Measurements from ENCODE around the gene FCHO2. TPM values are rescaled to one million over a fixed set of nuclear protein-coding genes. Genes with fewer than 3 reads are reported as not detected.
A peak's percentile ranks its signal among the peaks of the same experiment; 100 is the strongest.

Gene FCHO2
- total RNA-seq, 1 donor = 31.5 TPM

DNA sequence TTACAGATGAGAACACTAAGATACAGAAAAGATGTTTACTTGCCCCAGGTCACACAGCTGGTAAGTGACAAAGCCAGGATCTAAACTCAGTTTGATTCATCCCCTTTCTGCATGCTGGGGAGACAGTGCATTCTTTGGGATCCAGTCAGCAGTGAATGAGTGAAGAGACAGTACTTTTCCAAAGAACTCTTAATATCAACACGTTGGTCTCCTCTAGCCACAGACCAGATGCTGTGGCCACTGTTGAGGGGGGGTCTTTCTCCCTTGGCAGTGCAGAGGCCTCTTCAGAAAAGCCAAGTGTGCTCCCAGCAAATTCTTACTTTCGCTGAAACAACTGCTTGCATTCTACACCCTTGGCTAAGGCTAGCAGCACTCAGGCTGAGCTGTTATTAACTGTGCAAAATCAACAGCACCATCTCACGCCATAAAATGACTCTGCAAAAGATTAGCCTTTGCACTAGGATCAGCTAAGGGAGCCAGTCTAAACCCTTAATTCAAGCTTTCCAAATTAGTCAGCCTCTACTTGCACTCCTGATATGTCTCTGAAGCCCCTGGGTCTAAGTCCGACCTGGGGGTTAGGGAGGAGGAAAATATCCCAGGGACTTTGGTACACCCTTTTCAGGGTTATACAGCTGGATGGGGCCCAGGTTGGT is 159.7 kb downstream of the FCHO2 start:
- Histone ChIP-seq H4K20me1 (ENCODE audit: insufficient read depth, low read length) (no peaks in the 10 kb centered on the region), H3K9me3 (ENCODE audit: low read depth, low read length) (no peaks in the 10 kb centered on the region), H3K36me3 (ENCODE audit: insufficient read depth, low read length) (no peaks in the 10 kb centered on the region), H2AFZ (ENCODE audit: low read length) (peak overlapping the region; percentile 58), H3K79me2 (ENCODE audit: insufficient read depth, low read length) (no peaks in the 10 kb centered on the region), H3K4me2 (ENCODE audit: insufficient read depth, low read length) (peak overlapping the region; percentile 59), H3K4me3 (ENCODE audit: insufficient read depth, low read length) (peak overlapping the region; percentile 16), H3K27ac (ENCODE audit: low read depth, low read length) (peak overlapping the region; percentile 48), H3K27me3 (ENCODE audit: insufficient read depth, low read length) (no peaks in the 10 kb centered on the region), H3K4me1 (ENCODE audit: insufficient read depth, low read length) (peaks cover 28% of the 10 kb centered on the region)
- peak; percentile 95 for DNase-seq (ENCODE audit: insufficient read length, low spot score, missing footprints)
- peak; percentile 7 for TF ChIP-seq CTCF (IDR thresholded peaks at IDR 0.05; ENCODE audit: extremely low read depth, low read depth, low read length)

DNA sequence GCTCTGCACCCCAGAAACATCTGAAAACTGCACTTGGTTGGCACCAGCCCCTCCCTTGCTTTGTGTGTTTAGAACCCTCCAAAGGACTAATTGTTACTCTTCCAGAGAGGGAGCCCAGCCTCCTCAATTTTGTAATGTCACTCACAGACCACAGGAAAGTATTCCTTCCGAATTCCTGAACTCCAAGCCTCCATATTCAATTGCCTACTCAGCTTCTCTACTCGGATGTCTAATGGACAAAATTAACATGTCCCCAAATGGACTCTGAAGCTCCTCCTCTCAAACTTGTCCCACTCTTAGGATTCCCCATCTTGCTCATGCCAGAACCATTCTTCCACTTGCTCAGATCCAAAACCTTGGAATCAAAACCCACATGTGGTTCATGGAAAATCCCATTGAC is 160.7 kb downstream of the FCHO2 start:
- peaks cover 36% of the 10 kb centered on the region for H3K4me1 ChIP-seq (ENCODE audit: insufficient read depth, low read length)
- H2AFZ ChIP-seq (ENCODE audit: low read length) = peak overlapping the region; percentile 58
- no peak overlapping the region for H3K4me3 ChIP-seq (ENCODE audit: insufficient read depth, low read length)
- no peaks in the 10 kb centered on the region for H3K79me2 ChIP-seq (ENCODE audit: insufficient read depth, low read length)
- no peaks in the 10 kb centered on the region for H4K20me1 ChIP-seq (ENCODE audit: insufficient read depth, low read length)
- TF ChIP-seq CTCF (IDR thresholded peaks at IDR 0.05; ENCODE audit: extremely low read depth, low read depth, low read length) = no peak
- H3K27me3 ChIP-seq (ENCODE audit: insufficient read depth, low read length) = no peaks in the 10 kb centered on the region
- DNase-seq (ENCODE audit: insufficient read length, low spot score, missing footprints) = peak; percentile 74
- no peaks in the 10 kb centered on the region for H3K36me3 ChIP-seq (ENCODE audit: insufficient read depth, low read length)
- no peak overlapping the region for H3K4me2 ChIP-seq (ENCODE audit: insufficient read depth, low read length)
- no peaks in the 10 kb centered on the region for H3K9me3 ChIP-seq (ENCODE audit: low read depth, low read length)
- peak overlapping the region; percentile 48 for H3K27ac ChIP-seq (ENCODE audit: low read depth, low read length)

- no peak overlapping the region for H3K4me2 ChIP-seq (ENCODE audit: insufficient read depth, low read length)
- H2AFZ ChIP-seq (ENCODE audit: low read length) = no peak overlapping the region
- H3K9me3 ChIP-seq (ENCODE audit: low read depth, low read length) = no peaks in the 10 kb centered on the region
- no peaks in the 10 kb centered on the region for H3K27me3 ChIP-seq (ENCODE audit: insufficient read depth, low read length)
- H4K20me1 ChIP-seq (ENCODE audit: insufficient read depth, low read length) = no peaks in the 10 kb centered on the region
- TF ChIP-seq CTCF (IDR thresholded peaks at IDR 0.05; ENCODE audit: extremely low read depth, low read depth, low read length) = no peak
- H3K4me3 ChIP-seq (ENCODE audit: insufficient read depth, low read length) = no peak overlapping the region
- no peaks in the 10 kb centered on the region for H3K36me3 ChIP-seq (ENCODE audit: insufficient read depth, low read length)
- H3K27ac ChIP-seq (ENCODE audit: low read depth, low read length) = no peak overlapping the region
- no peak for DNase-seq (ENCODE audit: insufficient read length, low spot score, missing footprints)
- no peaks in the 10 kb centered on the region for H3K79me2 ChIP-seq (ENCODE audit: insufficient read depth, low read length)
- H3K4me1 ChIP-seq (ENCODE audit: insufficient read depth, low read length) = peaks cover 43% of the 10 kb centered on the region
Observed at GRCh38 chr5:73117088-73117740, 161.4 kb downstream of the FCHO2 start.

- Histone ChIP-seq H3K4me2 (ENCODE audit: insufficient read depth, low read length) (no peak overlapping the region), H3K36me3 (ENCODE audit: insufficient read depth, low read length) (no peaks in the 10 kb centered on the region), H3K27me3 (ENCODE audit: insufficient read depth, low read length) (no peaks in the 10 kb centered on the region), H2AFZ (ENCODE audit: low read length) (no peak overlapping the region), H3K27ac (ENCODE audit: low read depth, low read length) (no peak overlapping the region), H4K20me1 (ENCODE audit: insufficient read depth, low read length) (no peaks in the 10 kb centered on the region), H3K4me3 (ENCODE audit: insufficient read depth, low read length) (no peak overlapping the region), H3K4me1 (ENCODE audit: insufficient read depth, low read length) (peaks cover 52% of the 10 kb centered on the region), H3K9me3 (ENCODE audit: low read depth, low read length) (no peaks in the 10 kb centered on the region), H3K79me2 (ENCODE audit: insufficient read depth, low read length) (no peaks in the 10 kb centered on the region)
- no peak for TF ChIP-seq CTCF (IDR thresholded peaks at IDR 0.05; ENCODE audit: extremely low read depth, low read depth, low read length)
- peak; percentile 80 for DNase-seq (ENCODE audit: insufficient read length, low spot score, missing footprints)
Observed at GRCh38 chr5:73118391-73118973, 162.6 kb downstream of the FCHO2 start.
